Right forelimb (tissue), 1 donor: Measurements from ENCODE around the gene TMC3.

ENCODE experiments used
- DNase-seq: peaks from one replicate; pipeline ENCODE4 v3.0.0-alpha.2; 2018

Gene TMC3

GRCh38 chr15:81297147-81297572, 76.9 kb downstream of the TMC3 start:
- no peak for DNase-seq

- DNase-seq, result no peak
Observed at GRCh38 chr15:81296673-81297072, 77.3 kb downstream of the TMC3 start.

DNA sequence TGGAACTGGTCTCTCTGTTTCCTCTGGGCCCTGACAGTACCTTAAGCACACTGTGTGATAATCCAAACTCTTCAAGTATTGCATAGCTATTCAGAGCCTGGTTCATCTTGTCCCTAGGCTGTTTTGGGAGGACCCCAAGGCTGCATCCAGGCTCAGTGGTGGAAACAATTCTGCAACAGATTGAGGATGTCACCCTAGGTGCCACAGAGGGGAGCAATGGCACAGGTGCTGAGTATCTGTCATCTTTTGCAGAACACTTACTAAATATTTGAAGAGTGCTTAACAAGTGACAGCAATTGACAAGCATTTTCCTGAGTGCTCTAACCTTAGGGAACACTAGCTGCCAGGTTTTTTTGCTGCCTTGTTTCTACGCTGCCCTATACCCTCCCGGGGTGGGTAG, 77.8 kb downstream of the TMC3 start:
- no peak for DNase-seq

DNA sequence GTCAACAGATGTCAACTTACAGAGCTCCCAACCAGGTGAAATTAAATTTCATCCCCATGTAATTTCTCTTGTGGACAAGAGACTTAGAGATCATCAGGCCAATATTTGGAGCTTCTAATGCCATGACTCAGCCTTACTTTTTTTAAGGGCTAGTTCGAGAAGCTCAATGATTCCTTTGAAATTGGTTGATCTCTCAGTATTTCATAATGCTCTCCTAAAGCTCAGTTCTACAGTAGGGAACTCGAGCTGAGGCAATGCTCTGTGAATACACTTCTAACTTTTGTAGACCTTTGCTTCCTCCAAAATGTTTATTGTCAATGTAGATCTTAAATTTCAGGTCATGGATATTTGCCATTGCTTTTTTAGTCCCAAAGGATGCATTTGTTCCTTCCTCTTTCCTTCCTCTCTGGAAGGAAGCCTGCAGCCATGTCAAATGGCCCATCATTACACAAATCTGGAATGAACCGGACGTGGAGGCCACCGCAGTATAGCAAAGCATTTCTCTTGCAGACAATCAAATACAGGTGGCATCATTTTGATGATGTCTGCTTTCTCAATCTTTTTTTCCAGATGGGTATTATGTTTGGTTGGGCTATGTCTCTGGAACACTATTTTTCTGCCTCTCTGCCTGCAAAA, 78.4 kb downstream of the TMC3 start:
- no peak for DNase-seq

- no peak for DNase-seq
Observed at GRCh38 chr15:81294516-81294880, 79.5 kb downstream of the TMC3 start.

- no peak for DNase-seq
Observed at GRCh38 chr15:81293728-81294515, 80.1 kb downstream of the TMC3 start.

GRCh38 chr15:81292523-81293001, 81.5 kb downstream of the TMC3 start:
- peak; percentile 38 for DNase-seq

- DNase-seq, result no peak
Observed at GRCh38 chr15:81291916-81292522, 82.0 kb downstream of the TMC3 start.

GRCh38 chr15:81289910-81290309, 84.1 kb downstream of the TMC3 start:
- no peak for DNase-seq

GRCh38 chr15:81288616-81289015, 85.4 kb downstream of the TMC3 start:
- DNase-seq, result no peak

GRCh38 chr15:81288040-81288439, 86.0 kb downstream of the TMC3 start:
- DNase-seq, result peak; percentile 37

DNA sequence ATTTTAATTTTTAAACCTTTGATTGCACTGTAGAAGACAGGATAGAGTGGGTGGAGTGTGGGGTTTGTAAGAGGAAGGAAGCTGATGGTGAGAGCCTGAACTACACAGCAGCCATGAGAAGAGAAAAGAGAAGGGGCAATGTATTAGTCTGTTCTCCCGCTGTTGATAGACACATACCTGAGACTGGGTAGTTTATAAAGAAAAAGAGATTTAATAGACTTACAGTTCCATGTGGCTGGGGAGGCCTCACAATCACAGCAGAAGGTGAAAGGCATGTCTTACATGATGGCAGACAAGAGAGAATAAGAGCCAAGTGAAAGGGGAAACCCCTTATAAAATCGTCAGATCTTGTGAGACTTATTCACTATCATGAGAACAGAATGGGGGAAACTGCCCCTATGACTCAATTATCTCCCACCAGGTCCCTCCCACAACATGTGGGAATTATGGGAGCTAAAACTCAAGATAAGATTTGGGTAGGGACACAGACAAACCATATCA, 87.3 kb downstream of the TMC3 start:
- no peak for DNase-seq

DNA sequence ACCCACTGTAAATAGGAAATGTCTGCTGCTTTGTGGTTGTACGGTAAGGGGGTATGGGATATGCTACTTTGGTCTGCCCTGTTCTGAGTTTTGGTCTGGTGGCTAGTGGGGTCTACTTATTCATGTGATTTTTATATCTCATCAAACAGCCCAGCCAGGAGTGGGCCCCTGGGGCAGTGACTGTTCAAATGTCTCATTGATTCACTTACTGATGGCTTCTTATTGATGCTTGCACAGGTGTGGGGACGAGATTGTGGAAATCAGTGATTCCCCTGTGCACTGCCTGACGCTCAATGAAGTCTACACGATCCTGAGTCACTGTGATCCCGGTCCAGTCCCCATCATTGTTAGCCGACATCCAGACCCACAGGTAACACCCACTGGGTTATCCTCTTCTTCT, 88.6 kb downstream of the TMC3 start:
- no peak for DNase-seq

DNA sequence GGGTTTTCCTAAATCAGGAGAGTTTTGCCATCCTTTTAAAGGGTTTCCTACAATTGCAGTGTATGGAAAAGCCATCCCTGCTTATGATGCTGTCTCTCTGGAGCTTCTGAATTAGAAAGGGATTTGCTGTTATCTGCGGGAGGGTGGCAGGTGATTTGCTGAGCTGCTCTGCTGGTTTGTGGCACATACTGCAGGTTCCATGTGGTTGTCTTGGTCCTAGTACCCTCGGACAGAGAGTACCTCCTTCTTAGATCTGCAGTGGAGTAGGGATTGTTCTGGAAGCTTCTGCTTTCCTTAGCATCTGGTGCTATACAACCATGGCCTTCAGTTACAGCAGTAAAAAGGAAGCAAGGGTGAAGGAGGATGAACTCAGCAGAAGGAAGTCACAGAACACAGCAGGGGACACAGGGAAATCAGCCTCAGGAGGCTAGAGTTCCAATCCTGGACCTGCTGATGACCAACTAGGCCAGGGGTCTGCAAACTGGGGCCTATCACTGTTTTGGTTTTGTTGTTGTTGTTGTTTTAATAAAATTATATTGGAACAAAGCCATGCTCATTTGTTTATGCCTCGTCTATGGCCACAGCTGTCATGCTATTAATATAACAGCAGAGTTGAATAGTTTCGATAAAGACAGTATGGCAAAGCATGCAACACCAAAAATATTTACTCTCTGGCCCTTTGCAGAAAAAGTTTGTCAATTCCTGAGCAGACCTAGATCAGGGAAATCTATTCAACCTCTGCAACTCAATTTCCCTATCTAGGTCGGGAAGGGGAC, 89.6 kb downstream of the TMC3 start:
- no peak for DNase-seq

DNA sequence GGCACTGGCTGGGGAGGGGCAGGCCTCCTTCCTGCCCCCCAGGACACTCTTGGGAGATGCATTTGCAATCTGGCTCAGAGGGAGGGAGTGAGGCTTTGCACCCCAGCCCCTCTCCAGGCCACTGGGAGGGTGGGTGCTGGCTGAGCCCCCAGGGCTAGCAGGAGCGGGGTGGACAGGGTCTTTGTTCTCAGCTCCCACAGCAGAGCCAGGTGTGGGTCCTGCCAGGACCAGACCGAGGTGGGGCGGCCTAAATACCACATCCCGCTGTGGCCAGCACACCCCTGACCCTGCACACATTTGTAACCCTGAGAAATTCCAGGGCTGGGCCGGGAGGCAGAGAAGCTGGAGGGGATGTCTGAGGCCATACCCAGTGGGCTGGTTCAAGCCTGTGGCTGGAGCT, 91.1 kb downstream of the TMC3 start:
- no peak for DNase-seq

- DNase-seq, result no peak
Observed at GRCh38 chr15:81282606-81282895, 91.5 kb downstream of the TMC3 start.

- DNase-seq, result no peak
Observed at GRCh38 chr15:81281766-81282605, 92.0 kb downstream of the TMC3 start.

DNA sequence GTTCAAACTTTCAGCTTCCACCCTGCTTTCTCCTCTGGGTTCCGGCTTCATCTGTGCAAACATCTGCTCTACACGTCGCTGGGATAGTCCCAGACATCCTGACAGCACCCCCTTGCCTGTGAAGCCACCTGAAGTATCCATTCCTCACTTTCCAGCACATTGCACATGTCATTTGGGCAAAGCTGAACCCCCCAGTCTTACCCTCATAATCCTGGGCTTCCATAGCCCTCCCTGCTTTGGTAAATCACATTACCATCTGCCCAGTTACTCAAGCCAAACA, 92.6 kb downstream of the TMC3 start:
- DNase-seq, result no peak
